Measurements from ENCODE around the gene LSMEM2. TPM values are rescaled to one million over a fixed set of nuclear protein-coding genes. Genes with fewer than 3 reads are reported as not detected.

LSMEM2 gene
- total and polyA plus RNA-seq, 2 of the 8 experiments (the other 6 are each of a cell fraction or from before 2014, with no cell fraction given): 0.58 to 0.68 TPM

DNA sequence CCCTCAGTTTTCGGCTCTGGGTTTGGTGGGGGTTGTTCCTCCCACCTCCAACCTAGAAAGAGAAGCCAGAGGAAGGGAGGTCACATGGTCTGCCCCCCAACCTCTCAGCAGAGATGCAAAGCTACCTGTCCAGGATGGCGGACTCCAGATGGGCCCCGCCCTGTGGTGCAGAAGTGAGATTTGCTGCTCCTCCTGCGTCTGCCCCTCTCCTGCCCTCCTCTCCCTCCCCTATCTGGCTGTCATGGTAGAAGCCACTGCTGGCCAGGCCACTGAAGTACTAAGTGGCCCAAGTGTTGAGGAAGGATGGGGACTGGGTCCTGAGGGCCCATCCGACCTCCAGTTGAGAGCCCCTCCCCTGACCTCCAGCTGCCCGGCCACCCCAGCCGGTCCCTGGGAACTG is 12.1 kb upstream of the LSMEM2 start (continued):
- no peak for TF ChIP-seq SIN3A (conservative IDR thresholded peaks at IDR 0.05 in 1 of 2, IDR thresholded peaks at IDR 0.05 in 1 of 2; ENCODE audit: low read depth in 1 of 2, low read length in 2 of 2)
- TF ChIP-seq, protein P1, sequence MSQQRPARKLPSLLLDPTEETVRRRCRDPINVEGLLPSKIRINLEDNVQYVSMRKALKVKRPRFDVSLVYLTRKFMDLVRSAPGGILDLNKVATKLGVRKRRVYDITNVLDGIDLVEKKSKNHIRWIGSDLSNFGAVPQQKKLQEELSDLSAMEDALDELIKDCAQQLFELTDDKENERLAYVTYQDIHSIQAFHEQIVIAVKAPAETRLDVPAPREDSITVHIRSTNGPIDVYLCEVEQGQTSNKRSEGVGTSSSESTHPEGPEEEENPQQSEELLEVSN (IDR thresholded peaks at IDR 0.05): no peak
- no peak for TF ChIP-seq KDM5A (IDR thresholded peaks at IDR 0.05; ENCODE audit: low read length)
- TF ChIP-seq TBP (IDR thresholded peaks at IDR 0.05; ENCODE audit: low read depth, low read length): no peak
- TF ChIP-seq CREB1 (IDR thresholded peaks at IDR 0.05): no peak
- TF ChIP-seq CBX8 (IDR thresholded peaks at IDR 0.05; ENCODE audit: borderline replicate concordance, low read depth, low read length): no peak
- no peak for TF ChIP-seq SP4 (IDR thresholded peaks at IDR 0.05; ENCODE audit: low read length)
